HepG2 (cell line): ENCODE measurements around the gene CD19. TPM values are rescaled to one million over a fixed set of nuclear protein-coding genes. Genes with fewer than 3 reads are reported as not detected.

ENCODE experiments used
- ATAC-seq: fragments of 200-7000 bp; cut with Tn5 transposase; 3 replicates; pipeline ENCODE4 v1.9.1; 2020; ENCODE audit warnings: mild to moderate bottlenecking, moderate library complexity
- BruUV-seq: library from RNA; stranded (reverse); fragments of 400-500 nt; replicated peaks from 2 replicates; lab custom pipeline; 2021; lab: Mats Ljungman, UMichigan
- CTCF ChIA-PET: fragments of 300-600 bp; formaldehyde crosslinking; extraction: SDS; loops from one replicate; lab custom pipeline; 2021; ENCODE audit warnings: low total read pairs, inconsistent platforms, low intra/inter-chr PET ratio; lab: Yijun Ruan, JAX
- POLR2A ChIA-PET: fragments of 350-600 bp; sonication (Branson Sonifier 250); formaldehyde crosslinking; loops from one replicate; lab custom pipeline; 2020; ENCODE audit warnings: antibody characterized with exemption, inconsistent platforms; lab: Yijun Ruan, JAX
- DNase-seq: peaks from one replicate; pipeline ENCODE4 v3.0.0-alpha.2; 2015; ENCODE audit warnings: low spot score
- FAIRE-seq: peaks from 3 replicates; lab custom pipeline; 2011; peaks lifted over from hg19 to GRCh38; lab: Jason Lieb, UNC
- H2AFZ ChIP-seq: one replicate; pipeline ENCODE4 v1.6.1; 2011; ENCODE audit warnings: low read length, inconsistent platforms
- H3K27ac ChIP-seq: fragments of 300-600 bp; 3 replicates; pipeline ENCODE4 v1.8.0; 2011; ENCODE audit warnings: mixed run types, mild to moderate bottlenecking, mixed read lengths, low read length, inconsistent platforms; ENCODE audit not compliant: insufficient read depth; ENCODE audit errors: extremely low read length
- H3K27me3 ChIP-seq, 2 experiments: fragments of 200-600 bp in 1 of 2; 2 replicates in 1 of 2; 3 replicates in 1 of 2; pipeline versions ENCODE4 v1.6.0 to v1.8.0; 2011; ENCODE audit warnings: low read length in 2 of 2, mild to moderate bottlenecking in 2 of 2, moderate library complexity in 2 of 2, inconsistent platforms in 1 of 2; ENCODE audit not compliant: insufficient read depth in 2 of 2, control insufficient read depth in 1 of 2
- H3K36me3 ChIP-seq, 2 experiments: fragments of 200-600 bp in 1 of 2; replicated peaks in 1 of 2; 2 replicates in 1 of 2; 3 replicates in 1 of 2; pipeline versions ENCODE4 v1.5.1 to v1.8.0; 2011; ENCODE audit warnings: low read length in 2 of 2, inconsistent platforms in 1 of 2; ENCODE audit not compliant: insufficient read depth in 2 of 2, control insufficient read depth in 1 of 2
- H3K4me1 ChIP-seq: 2 replicates; pipeline ENCODE4 v1.5.1; 2012; ENCODE audit warnings: low read length, inconsistent platforms; ENCODE audit not compliant: insufficient read depth
- H3K4me2 ChIP-seq: 2 replicates; pipeline ENCODE4 v1.6.0; 2011; ENCODE audit warnings: low read depth, low read length, inconsistent platforms
- H3K4me3 ChIP-seq, 3 experiments: fragments of 200-600 bp in 1 of 3; sonication (generic), shearing (Covaris generic) in 1 of 3; replicated peaks in 1 of 3; 2 replicates each; pipeline ENCODE4 v1.5.1; 2011 to 2016; ENCODE audit warnings: low read length in 3 of 3, inconsistent platforms in 2 of 3, low read depth in 2 of 3, mild to moderate bottlenecking in 2 of 3, control low read depth in 1 of 3, mixed read lengths in 1 of 3; ENCODE audit not compliant: insufficient read depth in 1 of 3
- H3K79me2 ChIP-seq: one replicate; pipeline ENCODE4 v1.6.1; 2011; ENCODE audit warnings: low read length, inconsistent platforms; ENCODE audit not compliant: insufficient read depth
- H3K9ac ChIP-seq: 2 replicates; pipeline ENCODE4 v1.6.0; 2011; ENCODE audit warnings: mild to moderate bottlenecking, low read depth, low read length, inconsistent platforms; ENCODE audit not compliant: insufficient read depth
- H3K9me3 ChIP-seq: 2 replicates; pipeline ENCODE4 v1.5.1; 2012; ENCODE audit warnings: mild to moderate bottlenecking, low read length
- H4K20me1 ChIP-seq: 2 replicates; pipeline ENCODE4 v1.6.0; 2011; ENCODE audit warnings: inconsistent platforms, mild to moderate bottlenecking, low read length, moderate library complexity; ENCODE audit not compliant: insufficient read depth
- KDM1A ChIP-seq: IDR thresholded peaks from 2 replicates; pipeline ENCODE4 v1.6.1; 2016; ENCODE audit warnings: missing compliant biosample characterization
- MBNL3 ChIP-seq: fragments of 250-450 bp; sonication (Bioruptor Pico); conservative IDR thresholded peaks from 2 replicates; pipeline ENCODE4 v1.8.0; 2022; ENCODE audit warnings: mild to moderate bottlenecking, inconsistent platforms
- PAF1 ChIP-seq: IDR thresholded peaks from 2 replicates; pipeline ENCODE4 v1.6.1; 2016; ENCODE audit warnings: missing genetic modification reagents, missing compliant biosample characterization
- TMF1 ChIP-seq: sonication (generic); formaldehyde crosslinking; IDR thresholded peaks from 2 replicates; pipeline ENCODE4 v1.8.1; 2022; ENCODE audit warnings: low read depth, missing genetic modification reagents
- YY1 ChIP-seq: IDR thresholded peaks from 2 replicates; pipeline ENCODE4 v1.6.1; 2011; ENCODE audit warnings: low read length, low read depth, moderate library complexity, mild to moderate bottlenecking; ENCODE audit not compliant: insufficient read depth, insufficient replicate concordance
- ZNF251 ChIP-seq: sonication (generic); formaldehyde crosslinking; IDR thresholded peaks from 2 replicates; pipeline ENCODE4 v1.9.0; 2021; ENCODE audit warnings: mild to moderate bottlenecking, missing genetic modification reagents
- ZNF44 ChIP-seq: sonication (generic); formaldehyde crosslinking; IDR thresholded peaks from 2 replicates; pipeline ENCODE4 v1.5.1; 2020; ENCODE audit warnings: mild to moderate bottlenecking, missing genetic modification reagents
- ZNF572 ChIP-seq: sonication (generic); formaldehyde crosslinking; IDR thresholded peaks from 2 replicates; pipeline ENCODE4 v1.5.1; 2020; ENCODE audit warnings: mild to moderate bottlenecking, missing genetic modification reagents
- ZNF678 ChIP-seq: sonication (generic); formaldehyde crosslinking; IDR thresholded peaks from 2 replicates; pipeline ENCODE4 v1.4.0; 2020; ENCODE audit warnings: mild to moderate bottlenecking, missing genetic modification reagents
- WGBS: methylation state at CpG from one replicate; pipeline ENCODE4 v1.1.6; 2017; ENCODE audit warnings: low lambda C conversion rate; 5-methylcytosine and 5-hydroxymethylcytosine counted together
- in situ Hi-C: cut with HindIII; loops from 2 replicates; pipeline ENCODE4 v1.10.0; 2017; ENCODE audit warnings: low pct_unique_long_range_greater_than_20kb; ENCODE audit not compliant: extremely low pct_ligation_motif_present
- intact Hi-C: fragments of 100-400 bp; cut with micrococcal nuclease; formaldehyde crosslinking; loops from one replicate; pipeline ENCODE4 v1.10.0; 2022; ENCODE audit not compliant: unreplicated experiment
- polyA plus RNA-seq, 8 experiments: library from polyadenylated mRNA; depleted of rRNA in 3 of 8; stranded (reverse) in 7 of 8; unstranded in 1 of 8; fragments of >200 nt; fragmentation: Illumina TruSeq in 4 of 8; extraction: Trizol in 4 of 8; gene quantifications; 2 replicates each; pipeline versions ENCODE4 v1.2.1 to v1.2.3, GENCODE V29; 2011 to 2016; ENCODE audit warnings: low read depth in 4 of 8, missing spikeins in 1 of 8, mixed read lengths in 1 of 8; ENCODE audit not compliant: insufficient read depth in 1 of 8
- total RNA-seq, 5 experiments: library from RNA; depleted of rRNA; stranded (reverse); fragments of >200 nt; fragmentation: Illumina TruSeq; extraction: Trizol; gene quantifications; 2 replicates each; pipeline ENCODE4 v1.2.3, GENCODE V29; 2016; ENCODE audit warnings: low read depth in 1 of 5
- TF ChIP-seq, protein P1 (sequence below): IDR thresholded peaks from 2 replicates; pipeline ENCODE4 v1.6.1; 2016; ENCODE audit warnings: missing compliant biosample characterization, missing genetic modification reagents, borderline replicate concordance
- TF ChIP-seq, protein P2 (sequence below): IDR thresholded peaks from 2 replicates; pipeline ENCODE4 v1.6.1; 2018; ENCODE audit warnings: missing genetic modification reagents
- TF ChIP-seq, protein P3 (sequence below): sonication (generic); formaldehyde crosslinking; IDR thresholded peaks from 2 replicates; pipeline ENCODE4 v1.4.0; 2020; ENCODE audit warnings: missing genetic modification reagents, mild to moderate bottlenecking, borderline replicate concordance

The CD19 gene
- total and polyA plus RNA-seq, 2 of the 13 experiments (the other 11 are each of a cell fraction or from before 2014, with no cell fraction given), result 0.55 to 1.1 TPM

DNA sequence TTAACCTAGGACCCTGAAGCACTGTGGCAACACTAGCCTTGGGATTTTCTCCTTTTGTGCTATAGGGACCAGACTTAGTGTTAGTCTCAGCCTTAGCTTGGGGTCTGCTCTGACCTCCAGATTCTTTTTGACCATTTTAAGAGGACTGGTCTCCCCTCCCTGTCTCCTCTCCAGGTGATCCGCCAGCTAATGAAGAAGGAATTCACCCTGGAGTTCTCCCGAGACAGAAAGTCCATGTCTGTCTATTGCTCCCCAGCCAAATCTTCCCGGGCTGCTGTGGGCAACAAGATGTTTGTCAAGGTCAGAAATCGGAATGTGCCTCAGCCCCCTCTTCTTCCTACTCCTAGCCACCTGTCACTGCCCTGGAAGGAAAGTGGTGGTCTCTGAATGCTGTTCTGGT is 33.9 kb upstream of the CD19 start (continued):
- TF ChIP-seq, protein P1, sequence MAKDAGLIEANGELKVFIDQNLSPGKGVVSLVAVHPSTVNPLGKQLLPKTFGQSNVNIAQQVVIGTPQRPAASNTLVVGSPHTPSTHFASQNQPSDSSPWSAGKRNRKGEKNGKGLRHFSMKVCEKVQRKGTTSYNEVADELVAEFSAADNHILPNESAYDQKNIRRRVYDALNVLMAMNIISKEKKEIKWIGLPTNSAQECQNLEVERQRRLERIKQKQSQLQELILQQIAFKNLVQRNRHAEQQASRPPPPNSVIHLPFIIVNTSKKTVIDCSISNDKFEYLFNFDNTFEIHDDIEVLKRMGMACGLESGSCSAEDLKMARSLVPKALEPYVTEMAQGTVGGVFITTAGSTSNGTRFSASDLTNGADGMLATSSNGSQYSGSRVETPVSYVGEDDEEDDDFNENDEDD (CRISPR knock-in tag), result no peak

DNA sequence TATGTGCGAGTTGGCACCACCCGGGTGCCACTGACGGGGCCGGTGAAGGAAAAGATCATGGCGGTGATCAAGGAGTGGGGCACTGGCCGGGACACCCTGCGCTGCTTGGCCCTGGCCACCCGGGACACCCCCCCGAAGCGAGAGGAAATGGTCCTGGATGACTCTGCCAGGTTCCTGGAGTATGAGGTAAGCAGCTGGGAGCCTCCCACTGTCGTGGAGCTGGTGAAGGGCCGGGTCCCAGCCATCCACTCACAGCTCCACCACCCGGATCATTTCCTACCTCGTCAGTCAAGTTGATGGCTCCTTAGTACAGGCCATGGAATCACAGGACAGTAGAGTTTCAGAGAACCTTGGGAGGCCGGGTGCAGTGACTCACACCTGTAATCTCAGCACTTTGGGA is 33.5 kb upstream of the CD19 start:
- H3K27me3 ChIP-seq, result no peaks in the 10 kb centered on the region
- WGBS, result 97% methylated on average over 15 of the region's 15 CpGs
- no peak overlapping the region for H3K4me3 ChIP-seq
- no peak for ATAC-seq
- no peak overlapping the region for H3K9ac ChIP-seq
- no peak overlapping the region for H2AFZ ChIP-seq
- peaks cover 13% of the 10 kb centered on the region for H3K4me1 ChIP-seq
- FAIRE-seq, result no peak
- ChIA-PET POLR2A (no interaction called here), CTCF (no interaction called here)
- intact Hi-C loops (no loop called here), in situ Hi-C loops (no loop called here)
- no peak overlapping the region for H3K4me2 ChIP-seq
- H3K79me2 ChIP-seq, result no peaks in the 10 kb centered on the region
- BruUV-seq, result no TSS peak
- no peak overlapping the region for H3K27ac ChIP-seq
- no peaks in the 10 kb centered on the region for H3K9me3 ChIP-seq
- H3K36me3 ChIP-seq, result peaks cover 21 to 25% of the 10 kb centered on the region in 2 experiments
- DNase-seq, result no peak
- H4K20me1 ChIP-seq, result no peaks in the 10 kb centered on the region
- TF ChIP-seq TMF1 (CRISPR knock-in tag), result no peak
- no peak for TF ChIP-seq KDM1A (CRISPR knock-in tag)
- TF ChIP-seq YY1, result no peak
- TF ChIP-seq ZNF678 (CRISPR knock-in tag), result no peak
- TF ChIP-seq, protein P2, sequence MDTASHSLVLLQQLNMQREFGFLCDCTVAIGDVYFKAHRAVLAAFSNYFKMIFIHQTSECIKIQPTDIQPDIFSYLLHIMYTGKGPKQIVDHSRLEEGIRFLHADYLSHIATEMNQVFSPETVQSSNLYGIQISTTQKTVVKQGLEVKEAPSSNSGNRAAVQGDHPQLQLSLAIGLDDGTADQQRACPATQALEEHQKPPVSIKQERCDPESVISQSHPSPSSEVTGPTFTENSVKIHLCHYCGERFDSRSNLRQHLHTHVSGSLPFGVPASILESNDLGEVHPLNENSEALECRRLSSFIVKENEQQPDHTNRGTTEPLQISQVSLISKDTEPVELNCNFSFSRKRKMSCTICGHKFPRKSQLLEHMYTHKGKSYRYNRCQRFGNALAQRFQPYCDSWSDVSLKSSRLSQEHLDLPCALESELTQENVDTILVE (CRISPR knock-in tag), result no peak
- TF ChIP-seq ZNF251, result no peak
- TF ChIP-seq MBNL3, result no peak
- TF ChIP-seq PAF1 (CRISPR knock-in tag), result no peak
- no peak for TF ChIP-seq ZNF572 (CRISPR knock-in tag)
- TF ChIP-seq ZNF44 (CRISPR knock-in tag), result no peak
- TF ChIP-seq, protein P3, sequence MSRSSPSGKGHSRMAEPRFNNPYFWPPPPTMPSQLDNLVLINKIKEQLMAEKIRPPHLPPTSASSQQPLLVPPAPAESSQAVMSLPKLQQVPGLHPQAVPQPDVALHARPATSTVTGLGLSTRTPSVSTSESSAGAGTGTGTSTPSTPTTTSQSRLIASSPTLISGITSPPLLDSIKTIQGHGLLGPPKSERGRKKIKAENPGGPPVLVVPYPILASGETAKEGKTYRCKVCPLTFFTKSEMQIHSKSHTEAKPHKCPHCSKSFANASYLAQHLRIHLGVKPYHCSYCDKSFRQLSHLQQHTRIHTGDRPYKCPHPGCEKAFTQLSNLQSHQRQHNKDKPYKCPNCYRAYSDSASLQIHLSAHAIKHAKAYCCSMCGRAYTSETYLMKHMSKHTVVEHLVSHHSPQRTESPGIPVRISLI (CRISPR knock-in tag), result no peak
